GM12878 (cell line): ENCODE measurements around the gene NTRK1. TPM values are rescaled to one million over a fixed set of nuclear protein-coding genes. Genes with fewer than 3 reads are reported as not detected.

Source experiments
- ATAC-seq: fragments of 200-7000 bp; cut with Tn5 transposase; 3 replicates; pipeline ENCODE4 v1.9.1; 2020; ENCODE audit warnings: mild to moderate bottlenecking, moderate library complexity
- BruUV-seq: library from RNA; stranded (reverse); fragments of 400-500 nt; replicated peaks from 2 replicates; lab custom pipeline; 2021; lab: Mats Ljungman, UMichigan
- CTCF ChIA-PET: fragments of 300-600 bp; sonication (Branson Sonifier 250); formaldehyde crosslinking; extraction: SDS; loops from one replicate; lab custom pipeline; 2021; ENCODE audit warnings: inconsistent platforms; lab: Yijun Ruan, JAX
- POLR2A ChIA-PET: fragments of 350-600 bp; formaldehyde crosslinking; extraction: SDS; loops from one replicate; lab custom pipeline; 2021; ENCODE audit warnings: inconsistent platforms; lab: Charles Lee
- RAD21 ChIA-PET: fragments of 300-600 bp; sonication (Branson Sonifier 250); formaldehyde crosslinking; loops from one replicate; lab custom pipeline; 2023; ENCODE audit warnings: antibody characterized with exemption; ENCODE audit not compliant: unreplicated experiment; lab: Charles Lee
- SMC1A ChIA-PET: fragments of 300-600 bp; sonication (Branson Sonifier 250); formaldehyde crosslinking; loops from one replicate; lab custom pipeline; 2023; ENCODE audit not compliant: unreplicated experiment, uncharacterized antibody; lab: Charles Lee
- DNase-seq: peaks from one replicate; pipeline ENCODE4 v3.0.0-alpha.2; 2011; ENCODE audit warnings: low read depth, low spot score
- FAIRE-seq: peaks from 3 replicates; lab custom pipeline; 2011; peaks lifted over from hg19 to GRCh38; lab: Jason Lieb, UNC
- H2AFZ ChIP-seq: 2 replicates; pipeline ENCODE4 v1.6.0; 2011; ENCODE audit warnings: low read depth, low read length, control low read depth; ENCODE audit not compliant: control insufficient read depth
- H3K27ac ChIP-seq: 2 replicates; pipeline ENCODE4 v1.5.1; 2011; ENCODE audit warnings: control low read depth; ENCODE audit not compliant: control insufficient read depth, insufficient read depth
- H3K27me3 ChIP-seq, 2 experiments: replicated peaks in 1 of 2; 2 replicates each; pipeline versions ENCODE4 v1.6.0 to v1.6.1; 2011; ENCODE audit warnings: low read length in 1 of 2; ENCODE audit not compliant: control insufficient read depth in 2 of 2, insufficient read depth in 2 of 2
- H3K36me3 ChIP-seq, 2 experiments: 2 replicates each; pipeline ENCODE4 v1.5.1; 2011; ENCODE audit warnings: low read length in 1 of 2; ENCODE audit not compliant: control insufficient read depth in 2 of 2, insufficient read depth in 2 of 2
- H3K4me1 ChIP-seq: 2 replicates; pipeline ENCODE4 v1.6.1; 2011; ENCODE audit warnings: mild to moderate bottlenecking, low read length, moderate library complexity, mixed read lengths; ENCODE audit not compliant: control insufficient read depth, insufficient read depth
- H3K4me2 ChIP-seq: 2 replicates; pipeline ENCODE4 v1.6.0; 2011; ENCODE audit warnings: control low read depth; ENCODE audit not compliant: control insufficient read depth, insufficient read depth
- H3K4me3 ChIP-seq: fragments of 200-600 bp; sonication (generic); 2 replicates; pipeline ENCODE4 v1.5.1; 2016
- H3K79me2 ChIP-seq: 2 replicates; pipeline ENCODE4 v1.6.0; 2011; ENCODE audit warnings: low read length; ENCODE audit not compliant: control insufficient read depth, insufficient read depth
- H3K9ac ChIP-seq: 2 replicates; pipeline ENCODE4 v1.8.0; 2011; ENCODE audit warnings: low read length, control low read depth, mixed read lengths; ENCODE audit not compliant: control insufficient read depth, insufficient read depth
- H3K9me3 ChIP-seq: replicated peaks from 3 replicates; pipeline ENCODE4 v1.5.1; 2011; ENCODE audit warnings: mild to moderate bottlenecking, low read length; ENCODE audit not compliant: control insufficient read depth, insufficient read depth
- H4K20me1 ChIP-seq: 2 replicates; pipeline ENCODE4 v1.6.0; 2011; ENCODE audit not compliant: control insufficient read depth, insufficient read depth
- MXI1 ChIP-seq: fragments of 150-350 bp; IDR thresholded peaks from 2 replicates; pipeline ENCODE4 v1.6.1; 2011; ENCODE audit warnings: low read depth, mild to moderate bottlenecking, inconsistent platforms, low read length, improper control_type of control experiment
- SREBF1 ChIP-seq: IDR thresholded peaks from 2 replicates; pipeline ENCODE4 v1.6.1; 2012; ENCODE audit warnings: mild to moderate bottlenecking, low read length
- TCF3 ChIP-seq: IDR thresholded peaks from 2 replicates; pipeline ENCODE4 v1.6.1; 2012; ENCODE audit warnings: low read depth, mild to moderate bottlenecking, low read length, borderline replicate concordance; ENCODE audit not compliant: insufficient read depth
- TCF7 ChIP-seq: IDR thresholded peaks from 2 replicates; pipeline ENCODE4 v1.6.1; 2014; ENCODE audit warnings: antibody characterized with exemption, borderline replicate concordance
- WGBS: methylation state at CpG from one replicate; pipeline ENCODE4 v1.1.6; 2016; ENCODE audit warnings: low lambda C conversion rate; ENCODE audit not compliant: insufficient replicate concordance, insufficient coverage; ENCODE audit errors: missing lambda C conversion rate; 5-methylcytosine and 5-hydroxymethylcytosine counted together
- in situ Hi-C: fragments of 300-500 bp; cut with MboI; formaldehyde crosslinking; loops from 9 replicates; pipeline ENCODE4 v1.14.3; 2018; ENCODE audit warnings: mixed read lengths
- intact Hi-C: fragments of 100-400 bp; cut with micrococcal nuclease; formaldehyde crosslinking; loops from one replicate; pipeline ENCODE4 v1.14.2; 2022; ENCODE audit not compliant: unreplicated experiment
- polyA plus RNA-seq, 11 experiments: library from polyadenylated mRNA; depleted of rRNA in 4 of 11; unstranded in 6 of 11; stranded (reverse) in 5 of 11; fragments of >200 nt; fragmentation: Nextera tagmentation in 4 of 11; fragmentation: Illumina TruSeq in 1 of 11; extraction: Ambion mirVana in 4 of 11; extraction: Trizol in 1 of 11; gene quantifications; 1 replicate in 1 of 11; 2 replicates in 10 of 11; pipeline versions ENCODE4 v1.2.1 to v1.2.3, GENCODE V29; 2011 to 2016; ENCODE audit warnings: inconsistent platforms in 2 of 11, missing spikeins in 2 of 11, low read depth in 1 of 11
- total RNA-seq, 4 experiments: library from RNA; depleted of rRNA in 3 of 4; stranded (reverse); fragments of >200 nt in 3 of 4; fragmentation: Illumina TruSeq in 1 of 4; extraction: Trizol in 1 of 4; gene quantifications; 2 replicates each; pipeline versions ENCODE4 v1.2.1 to v1.2.3, GENCODE V29; 2013 to 2021
- TF ChIP-seq, protein P1 (sequence below): IDR thresholded peaks from 2 replicates; pipeline ENCODE4 v1.6.1; 2011; ENCODE audit warnings: borderline replicate concordance, low read depth, mild to moderate bottlenecking, moderate library complexity, mixed read lengths, low read length; ENCODE audit not compliant: insufficient read depth; ENCODE audit errors: extremely low read length
- TF ChIP-seq, protein P2 (sequence below): IDR thresholded peaks from 2 replicates; pipeline ENCODE4 v1.6.1; 2011; ENCODE audit warnings: low read depth, low read length, improper control_type of control experiment, borderline replicate concordance

NTRK1 gene
- total and polyA plus RNA-seq, 10 of the 15 experiments (the other 5 are each of a cell fraction or from before 2014, with no cell fraction given), result 0.10 to 0.56 (median 0.40) TPM; not detected in 7

DNA sequence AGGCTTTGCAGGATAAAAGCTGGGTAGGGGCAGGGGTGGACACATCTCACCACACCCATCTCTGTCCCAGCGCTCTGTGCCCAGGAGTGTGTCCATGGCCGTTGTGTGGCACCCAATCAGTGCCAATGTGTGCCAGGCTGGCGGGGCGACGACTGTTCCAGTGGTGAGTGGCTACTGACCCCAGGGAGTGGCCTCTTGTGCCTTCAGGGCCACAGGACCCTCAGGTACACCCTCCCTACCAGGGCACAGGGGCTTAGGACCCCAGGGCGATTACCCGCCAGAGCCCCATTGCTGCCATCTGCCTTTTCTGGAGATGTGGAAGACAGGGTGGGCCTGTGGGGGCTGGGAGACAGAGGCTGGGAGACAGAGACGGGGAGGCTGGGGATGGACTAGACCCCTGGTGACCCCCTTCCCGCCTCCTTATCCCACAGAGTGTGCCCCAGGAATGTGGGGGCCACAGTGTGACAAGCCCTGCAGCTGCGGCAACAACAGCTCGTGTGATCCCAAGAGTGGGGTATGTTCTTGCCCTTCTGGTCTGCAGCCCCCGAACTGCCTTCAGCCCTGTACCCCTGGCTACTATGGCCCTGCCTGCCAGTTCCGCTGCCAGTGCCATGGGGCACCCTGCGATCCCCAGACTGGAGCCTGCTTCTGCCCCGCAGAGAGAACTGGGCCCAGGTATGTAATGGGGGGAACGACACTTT lies 45.7 kb downstream of the NTRK1 start:
- DNase-seq, result no peak
- no TSS peak for BruUV-seq
- no peak overlapping the region for H3K27ac ChIP-seq
- WGBS, result 68% methylated on average over 15 of the region's 16 CpGs
- in situ Hi-C loops, result no loop called here
- H3K9ac ChIP-seq, result no peak overlapping the region
- no peak overlapping the region for H2AFZ ChIP-seq
- H3K27me3 ChIP-seq, result peaks cover 0 to 2% of the 10 kb centered on the region in 2 experiments; a peak in 3 of 4 replicates
- H3K9me3 ChIP-seq, result no peaks in the 10 kb centered on the region
- H3K79me2 ChIP-seq, result no peaks in the 10 kb centered on the region
- CTCF ChIA-PET, result no interaction called here
- ATAC-seq, result no peak
- no peaks in the 10 kb centered on the region for H3K36me3 ChIP-seq
- no peak overlapping the region for H3K4me2 ChIP-seq
- SMC1A ChIA-PET, result no interaction called here
- no peaks in the 10 kb centered on the region for H4K20me1 ChIP-seq
- TF ChIP-seq TCF3 (no peak), TCF7 (no peak), MXI1 (no peak), SREBF1 (no peak)
- TF ChIP-seq, protein P1, sequence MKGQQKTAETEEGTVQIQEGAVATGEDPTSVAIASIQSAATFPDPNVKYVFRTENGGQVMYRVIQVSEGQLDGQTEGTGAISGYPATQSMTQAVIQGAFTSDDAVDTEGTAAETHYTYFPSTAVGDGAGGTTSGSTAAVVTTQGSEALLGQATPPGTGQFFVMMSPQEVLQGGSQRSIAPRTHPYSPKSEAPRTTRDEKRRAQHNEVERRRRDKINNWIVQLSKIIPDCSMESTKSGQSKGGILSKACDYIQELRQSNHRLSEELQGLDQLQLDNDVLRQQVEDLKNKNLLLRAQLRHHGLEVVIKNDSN, result no peak
- TF ChIP-seq, protein P2, sequence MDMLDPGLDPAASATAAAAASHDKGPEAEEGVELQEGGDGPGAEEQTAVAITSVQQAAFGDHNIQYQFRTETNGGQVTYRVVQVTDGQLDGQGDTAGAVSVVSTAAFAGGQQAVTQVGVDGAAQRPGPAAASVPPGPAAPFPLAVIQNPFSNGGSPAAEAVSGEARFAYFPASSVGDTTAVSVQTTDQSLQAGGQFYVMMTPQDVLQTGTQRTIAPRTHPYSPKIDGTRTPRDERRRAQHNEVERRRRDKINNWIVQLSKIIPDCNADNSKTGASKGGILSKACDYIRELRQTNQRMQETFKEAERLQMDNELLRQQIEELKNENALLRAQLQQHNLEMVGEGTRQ, result no peak
- FAIRE-seq, result no peak
- RAD21 ChIA-PET, result no interaction called here
- POLR2A ChIA-PET, result no interaction called here
- no peaks in the 10 kb centered on the region for H3K4me1 ChIP-seq
- H3K4me3 ChIP-seq, result no peak overlapping the region
- intact Hi-C loops, result no loop called here
